KMS-11 (cell line): ENCODE results near the gene HSBP1L1.

Experiments
- H2AFZ ChIP-seq: fragments of 200-600 bp; sonication (generic); 2 replicates; pipeline ENCODE4 v1.6.1; 2016; ENCODE audit warnings: antibody characterized with exemption, mixed run types, low read depth
- H3K27ac ChIP-seq: fragments of 200-600 bp; sonication (generic); 2 replicates; pipeline ENCODE4 v1.6.1; 2016; ENCODE audit warnings: mild to moderate bottlenecking, mixed run types
- H3K27me3 ChIP-seq: fragments of 200-600 bp; sonication (generic); 2 replicates; pipeline ENCODE4 v1.6.1; 2017; ENCODE audit warnings: mild to moderate bottlenecking, low read depth, mixed run types, moderate library complexity; ENCODE audit not compliant: insufficient read depth
- H3K36me3 ChIP-seq: fragments of 200-600 bp; sonication (generic); 2 replicates; pipeline ENCODE4 v1.6.1; 2017; ENCODE audit warnings: mild to moderate bottlenecking, mixed run types; ENCODE audit not compliant: insufficient read depth
- H3K4me1 ChIP-seq: fragments of 200-600 bp; sonication (generic); 2 replicates; pipeline ENCODE4 v1.6.1; 2016; ENCODE audit warnings: mild to moderate bottlenecking, low read depth, mixed run types; ENCODE audit not compliant: poor library complexity, severe bottlenecking
- H3K4me2 ChIP-seq: fragments of 200-600 bp; sonication (generic); 2 replicates; pipeline ENCODE4 v1.7.0; 2016; ENCODE audit warnings: mild to moderate bottlenecking, mixed run types
- H3K4me3 ChIP-seq: fragments of 200-600 bp; sonication (generic); IDR thresholded peaks from 2 replicates; pipeline ENCODE4 v1.6.1; 2017; ENCODE audit warnings: low read depth, low read length, mixed read lengths; ENCODE audit not compliant: insufficient read depth
- H3K79me2 ChIP-seq: fragments of 200-600 bp; sonication (generic); 2 replicates; pipeline ENCODE4 v1.6.1; 2016; ENCODE audit warnings: low read depth, mixed run types; ENCODE audit not compliant: insufficient read depth
- H3K9ac ChIP-seq: fragments of 200-600 bp; sonication (generic); 2 replicates; pipeline ENCODE4 v1.6.1; 2016; ENCODE audit warnings: mild to moderate bottlenecking, mixed run types
- H4K20me1 ChIP-seq: fragments of 200-600 bp; sonication (generic); 2 replicates; pipeline ENCODE4 v1.6.1; 2016; ENCODE audit warnings: mild to moderate bottlenecking, mixed run types; ENCODE audit not compliant: insufficient read depth
- CTCF ChIP-seq: fragments of 200-600 bp; sonication (generic); conservative IDR thresholded peaks from 2 replicates; pipeline ENCODE4 v1.6.1; 2017; ENCODE audit warnings: low read depth, mild to moderate bottlenecking, antibody characterized with exemption, low read length, moderate library complexity, mixed read lengths

HSBP1L1 gene

GRCh38 chr18:79945118-79946042 lies 19.1 kb upstream of the HSBP1L1 start:
- TF ChIP-seq CTCF = no peak
- H3K27me3 ChIP-seq = no peaks in the 10 kb centered on the region
- no peak overlapping the region for H2AFZ ChIP-seq
- no peak overlapping the region for H3K4me3 ChIP-seq
- H3K9ac ChIP-seq = no peak overlapping the region
- H3K79me2 ChIP-seq = peaks cover 7% of the 10 kb centered on the region; the same call in 1 of the 2 replicates
- no peak overlapping the region for H3K4me2 ChIP-seq
- peaks cover 4% of the 10 kb centered on the region for H3K4me1 ChIP-seq
- peaks cover 15% of the 10 kb centered on the region; the same call in 1 of the 2 replicates for H3K36me3 ChIP-seq
- H4K20me1 ChIP-seq = no peaks in the 10 kb centered on the region
- no peak overlapping the region for H3K27ac ChIP-seq

- Histone ChIP-seq H3K4me1 (peaks cover 7% of the 10 kb centered on the region), H4K20me1 (no peaks in the 10 kb centered on the region), H2AFZ (no peak overlapping the region), H3K79me2 (peaks cover 10% of the 10 kb centered on the region; the same call in 1 of the 2 replicates), H3K27ac (no peak overlapping the region), H3K4me2 (no peak overlapping the region), H3K4me3 (no peak overlapping the region), H3K9ac (no peak overlapping the region), H3K27me3 (no peaks in the 10 kb centered on the region), H3K36me3 (peaks cover 6% of the 10 kb centered on the region; the same call in 1 of the 2 replicates)
- no peak for TF ChIP-seq CTCF
These were observed 17.2 kb upstream of the HSBP1L1 start for GRCh38 chr18:79947054-79947755.

GRCh38 chr18:79947881-79948610 lies 16.4 kb upstream of the HSBP1L1 start:
- H3K36me3 ChIP-seq = peaks cover under 1% of the 10 kb centered on the region; the same call in 1 of the 2 replicates
- no peak overlapping the region for H3K9ac ChIP-seq
- H3K4me1 ChIP-seq = peaks cover 7% of the 10 kb centered on the region
- H3K4me2 ChIP-seq = no peak overlapping the region
- TF ChIP-seq CTCF = no peak
- H4K20me1 ChIP-seq = no peaks in the 10 kb centered on the region
- H3K79me2 ChIP-seq = peaks cover 10% of the 10 kb centered on the region; the same call in 1 of the 2 replicates
- no peak overlapping the region for H3K27ac ChIP-seq
- no peak overlapping the region for H2AFZ ChIP-seq
- H3K4me3 ChIP-seq = no peak overlapping the region
- no peaks in the 10 kb centered on the region for H3K27me3 ChIP-seq

GRCh38 chr18:79948719-79949411 lies 15.6 kb upstream of the HSBP1L1 start:
- Histone ChIP-seq H3K4me1 (peaks cover 7% of the 10 kb centered on the region), H3K4me2 (no peak overlapping the region), H3K4me3 (no peak overlapping the region), H3K79me2 (peaks cover 10% of the 10 kb centered on the region; the same call in 1 of the 2 replicates), H3K36me3 (no peaks in the 10 kb centered on the region), H3K9ac (no peak overlapping the region), H4K20me1 (no peaks in the 10 kb centered on the region), H3K27me3 (no peaks in the 10 kb centered on the region), H3K27ac (no peak overlapping the region), H2AFZ (no peak overlapping the region)
- no peak for TF ChIP-seq CTCF
